ENCODE results near the gene SDE2. TPM values are rescaled to one million over a fixed set of nuclear protein-coding genes. Genes with fewer than 3 reads are reported as not detected.
"Not testable (repeated sequence)": the region's sequence is repeated elsewhere in the genome, so short reads cannot be mapped to it uniquely, and the experiment has no call there.

The SDE2 gene
- total RNA-seq, 1 experiment from 2014 or later = 36.9 TPM

- no peaks in the 10 kb centered on the region for H3K4me1 ChIP-seq
- no peaks in the 10 kb centered on the region for H3K9me3 ChIP-seq (replicated peaks)
- DNase-seq = no peak
- no peaks in the 10 kb centered on the region for H3K36me3 ChIP-seq
- H3K4me3 ChIP-seq = no peak overlapping the region
- no peak overlapping the region for H3K27ac ChIP-seq
- H3K27me3 ChIP-seq = no peaks in the 10 kb centered on the region
These were observed 26.0 kb downstream of the SDE2 start for GRCh38 chr1:225973158-225973557.

GRCh38 chr1:225972344-225973152 lies 26.6 kb downstream of the SDE2 start:
- DNase-seq = no peak

DNA sequence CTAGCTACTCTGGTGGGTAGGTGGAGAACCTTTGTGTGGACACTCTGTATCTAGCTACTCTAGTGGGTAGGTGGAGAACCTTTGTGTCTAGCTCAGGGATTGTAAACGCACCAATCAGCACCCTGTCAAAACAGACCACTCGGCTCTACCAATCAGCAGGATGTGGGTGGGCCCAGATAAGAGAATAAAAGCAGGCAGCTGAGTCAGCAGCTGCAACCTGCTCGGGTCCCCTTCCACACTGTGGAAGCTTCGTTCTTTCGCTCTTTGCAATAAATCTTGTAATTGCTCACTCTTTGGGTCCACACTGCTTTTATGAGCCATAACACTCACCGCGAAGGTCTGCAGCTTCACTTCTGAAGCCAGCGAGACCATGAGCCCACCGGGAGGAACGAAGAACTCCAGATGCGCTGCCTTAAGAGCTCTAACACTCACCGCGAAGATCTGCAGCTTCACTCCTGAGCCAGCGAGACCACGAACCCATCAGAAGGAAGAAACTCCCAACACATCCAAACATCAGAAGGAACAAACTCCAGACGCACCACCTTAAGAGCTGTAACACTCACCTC lies 28.5 kb downstream of the SDE2 start:
- not testable (repeated sequence) for DNase-seq; H3K4me3 ChIP-seq; H3K9me3 ChIP-seq (replicated peaks); H3K27ac ChIP-seq; H3K4me1 ChIP-seq; H3K36me3 ChIP-seq; H3K27me3 ChIP-seq

More at GRCh38 chr1:225972344-225973152, 26.6 kb downstream of the SDE2 start:
- H3K27ac ChIP-seq = no peak overlapping the region
- no peaks in the 10 kb centered on the region for H3K27me3 ChIP-seq
- H3K4me3 ChIP-seq = no peak overlapping the region
- no peaks in the 10 kb centered on the region for H3K4me1 ChIP-seq
- no peaks in the 10 kb centered on the region for H3K9me3 ChIP-seq (replicated peaks)
- H3K36me3 ChIP-seq = no peaks in the 10 kb centered on the region

DNA sequence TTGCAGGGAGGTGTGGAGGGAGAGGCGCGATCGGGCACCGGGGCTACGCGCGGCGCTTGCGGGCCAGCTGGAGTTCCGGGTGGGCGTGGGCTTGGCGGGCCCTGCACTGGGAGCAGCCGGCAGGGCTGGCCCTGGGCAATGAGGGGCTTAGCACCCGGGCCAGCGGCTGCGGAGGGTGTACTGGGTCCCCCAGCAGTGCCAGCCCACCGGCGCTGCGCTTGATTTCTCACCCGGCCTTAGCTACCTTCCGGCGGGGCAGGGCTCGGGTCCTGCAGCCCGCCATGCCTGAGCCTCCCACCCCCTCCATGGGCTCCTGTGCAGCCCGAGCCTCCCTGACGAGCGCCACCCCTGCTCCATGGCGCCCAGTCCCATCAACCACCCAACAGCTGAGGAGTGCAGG lies 29.4 kb downstream of the SDE2 start:
- not testable (repeated sequence) for H3K4me3 ChIP-seq; H3K4me1 ChIP-seq; H3K9me3 ChIP-seq (replicated peaks); H3K27me3 ChIP-seq; DNase-seq; H3K27ac ChIP-seq; H3K36me3 ChIP-seq

- H3K36me3 ChIP-seq = no peaks in the 10 kb centered on the region
- DNase-seq = no peak
- no peak overlapping the region for H3K27ac ChIP-seq
These were observed 33.9 kb downstream of the SDE2 start for GRCh38 chr1:225965231-225965630.

GRCh38 chr1:225963735-225964530 lies 35.2 kb downstream of the SDE2 start:
- Histone ChIP-seq H3K27me3 (no peaks in the 10 kb centered on the region), H3K27ac (no peak overlapping the region), H3K9me3 (replicated peaks) (no peaks in the 10 kb centered on the region; the same call in 1 of the 2 replicates), H3K36me3 (no peaks in the 10 kb centered on the region), H3K4me1 (no peaks in the 10 kb centered on the region), H3K4me3 (no peak overlapping the region)
- no peak for DNase-seq

More at GRCh38 chr1:225965231-225965630, 33.9 kb downstream of the SDE2 start:
- no peak overlapping the region for H3K4me3 ChIP-seq
- H3K27me3 ChIP-seq = no peaks in the 10 kb centered on the region
- H3K9me3 ChIP-seq (replicated peaks) = no peaks in the 10 kb centered on the region; the same call in 1 of the 2 replicates
- H3K4me1 ChIP-seq = no peaks in the 10 kb centered on the region

DNA sequence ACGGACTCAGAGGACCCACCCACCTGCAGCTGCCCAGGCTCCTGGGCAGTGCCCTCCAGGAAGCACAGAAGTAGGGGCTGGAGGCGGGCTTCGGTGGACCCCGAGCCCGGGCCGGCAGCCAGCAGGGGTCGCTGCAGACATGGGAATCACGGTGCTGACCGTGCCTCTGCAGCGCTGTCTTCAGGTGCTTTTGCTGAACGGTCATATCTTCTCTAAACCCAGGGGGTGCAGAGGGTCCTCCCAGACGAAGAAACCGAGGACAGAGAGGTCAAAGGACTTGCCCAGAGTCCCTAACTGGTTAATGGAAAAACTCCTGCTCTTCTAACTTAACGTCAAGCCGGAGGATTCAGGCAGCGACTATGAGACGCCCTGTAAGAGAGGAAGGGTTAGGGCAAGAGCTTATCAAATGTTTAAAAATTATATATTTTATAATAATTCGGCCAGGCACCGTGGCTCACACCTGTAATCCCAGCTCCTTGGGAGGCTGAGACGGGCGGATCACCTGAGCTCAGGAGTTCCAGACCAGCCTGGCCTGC lies 36.6 kb downstream of the SDE2 start:
- H3K27me3 ChIP-seq = no peaks in the 10 kb centered on the region
- H3K36me3 ChIP-seq = no peaks in the 10 kb centered on the region
- no peaks in the 10 kb centered on the region; the same call in 1 of the 2 replicates for H3K9me3 ChIP-seq (replicated peaks)
- H3K4me3 ChIP-seq = no peak overlapping the region
- H3K27ac ChIP-seq = no peak overlapping the region
- DNase-seq = peak in 1 of 2 experiments; percentile 57
- no peaks in the 10 kb centered on the region for H3K4me1 ChIP-seq

- no peaks in the 10 kb centered on the region for H3K27me3 ChIP-seq
- no peak overlapping the region for H3K27ac ChIP-seq
- no peak overlapping the region for H3K4me3 ChIP-seq
- no peaks in the 10 kb centered on the region for H3K4me1 ChIP-seq
- H3K36me3 ChIP-seq = no peaks in the 10 kb centered on the region
- DNase-seq = no peak
- H3K9me3 ChIP-seq (replicated peaks) = no peaks in the 10 kb centered on the region; the same call in 1 of the 2 replicates
These were observed 37.3 kb downstream of the SDE2 start for GRCh38 chr1:225961659-225962439.

GRCh38 chr1:225958041-225958440 lies 41.1 kb downstream of the SDE2 start:
- no peaks in the 10 kb centered on the region for H3K9me3 ChIP-seq (replicated peaks)
- DNase-seq = no peak
- no peak overlapping the region for H3K27ac ChIP-seq
- no peaks in the 10 kb centered on the region; the same call in 1 of the 2 replicates for H3K4me1 ChIP-seq
- H3K36me3 ChIP-seq = no peaks in the 10 kb centered on the region
- H3K27me3 ChIP-seq = no peaks in the 10 kb centered on the region
- no peak overlapping the region for H3K4me3 ChIP-seq

GRCh38 chr1:225954753-225955152 lies 44.4 kb downstream of the SDE2 start:
- Histone ChIP-seq H3K9me3 (replicated peaks) (no peaks in the 10 kb centered on the region), H3K27ac (no peak overlapping the region), H3K27me3 (no peaks in the 10 kb centered on the region), H3K4me1 (no peaks in the 10 kb centered on the region; the same call in 1 of the 2 replicates), H3K36me3 (no peaks in the 10 kb centered on the region), H3K4me3 (no peak overlapping the region)
- DNase-seq = no peak

DNA sequence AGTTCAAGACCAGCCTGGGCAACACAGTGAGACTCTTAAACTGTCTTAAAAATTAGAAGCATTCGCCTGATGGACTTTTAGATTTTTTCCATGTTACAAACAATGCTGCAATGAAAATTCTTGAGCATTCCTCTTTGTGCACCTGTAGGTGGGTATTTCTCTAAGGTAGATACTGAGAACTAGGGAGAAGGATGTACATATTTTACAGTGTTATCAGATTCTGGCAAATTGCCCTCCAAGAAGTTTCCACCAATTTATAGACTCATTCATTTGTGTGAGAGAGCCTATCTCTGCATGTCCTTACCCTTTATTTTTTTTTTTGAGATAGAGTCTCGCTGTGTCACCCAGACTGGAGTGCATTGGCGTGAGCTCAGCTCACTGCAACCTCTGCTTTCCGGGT lies 45.8 kb downstream of the SDE2 start:
- Histone ChIP-seq H3K27ac (no peak overlapping the region), H3K4me1 (no peaks in the 10 kb centered on the region; the same call in 1 of the 2 replicates), H3K27me3 (no peaks in the 10 kb centered on the region), H3K36me3 (no peaks in the 10 kb centered on the region), H3K9me3 (replicated peaks) (no peaks in the 10 kb centered on the region), H3K4me3 (no peak overlapping the region)
- DNase-seq = no peak

- Histone ChIP-seq H3K27ac (no peak overlapping the region), H3K9me3 (replicated peaks) (no peaks in the 10 kb centered on the region), H3K27me3 (no peaks in the 10 kb centered on the region), H3K36me3 (no peaks in the 10 kb centered on the region), H3K4me1 (no peaks in the 10 kb centered on the region; the same call in 1 of the 2 replicates), H3K4me3 (no peak overlapping the region)
- no peak for DNase-seq
These were observed 48.1 kb downstream of the SDE2 start for GRCh38 chr1:225950905-225951497.

- Histone ChIP-seq H3K27ac (no peak overlapping the region), H3K36me3 (no peaks in the 10 kb centered on the region), H3K9me3 (replicated peaks) (no peaks in the 10 kb centered on the region), H3K27me3 (no peaks in the 10 kb centered on the region), H3K4me3 (no peak overlapping the region), H3K4me1 (no peaks in the 10 kb centered on the region)
- peak; percentile 46 to 73 for DNase-seq
These were observed 50.1 kb downstream of the SDE2 start for GRCh38 chr1:225949041-225949440.

- Histone ChIP-seq H3K27ac (no peak overlapping the region), H3K9me3 (replicated peaks) (no peaks in the 10 kb centered on the region), H3K36me3 (no peaks in the 10 kb centered on the region), H3K4me3 (no peak overlapping the region), H3K4me1 (no peaks in the 10 kb centered on the region), H3K27me3 (no peaks in the 10 kb centered on the region)
- no peak for DNase-seq
These were observed 52.3 kb downstream of the SDE2 start for GRCh38 chr1:225946803-225947202.

All from SJCRH30 (cell line).